Retinal pigment epithelial cell (primary cell): ENCODE measurements around the gene FSIP2.

ENCODE experiments used
- DNase-seq: peaks from one replicate; pipeline ENCODE4 v3.0.0-alpha.2; 2010; ENCODE audit warnings: low read depth
- H3K4me3 ChIP-seq: 2 replicates; pipeline ENCODE4 v1.5.1; 2011; ENCODE audit warnings: mild to moderate bottlenecking, low read length, control low read depth, moderate library complexity
- TF ChIP-seq, protein P1 (sequence below): conservative IDR thresholded peaks from 2 replicates; pipeline ENCODE4 v1.5.1; 2011; ENCODE audit warnings: low read depth, low read length, control low read depth, inconsistent platforms

The FSIP2 gene

DNA sequence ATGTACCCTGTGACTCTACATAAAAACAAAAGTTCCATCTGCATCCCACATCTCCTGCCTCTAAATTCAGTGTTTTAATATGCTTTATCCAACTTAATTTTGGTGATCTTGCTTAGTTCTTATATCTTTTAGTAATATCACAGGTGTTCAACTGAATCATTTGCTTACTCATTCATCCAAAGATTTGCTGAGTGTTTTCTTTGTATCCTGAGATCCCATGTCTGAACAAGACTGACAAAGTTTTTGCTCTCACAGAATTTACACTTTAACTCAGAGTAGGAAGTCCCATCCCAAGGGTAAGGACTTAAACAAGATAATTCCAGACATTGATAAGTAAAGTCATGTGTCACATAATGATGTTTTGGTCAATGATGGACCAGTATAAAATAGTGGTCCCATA lies 87.0 kb downstream of the FSIP2 start:
- TF ChIP-seq, protein P1, sequence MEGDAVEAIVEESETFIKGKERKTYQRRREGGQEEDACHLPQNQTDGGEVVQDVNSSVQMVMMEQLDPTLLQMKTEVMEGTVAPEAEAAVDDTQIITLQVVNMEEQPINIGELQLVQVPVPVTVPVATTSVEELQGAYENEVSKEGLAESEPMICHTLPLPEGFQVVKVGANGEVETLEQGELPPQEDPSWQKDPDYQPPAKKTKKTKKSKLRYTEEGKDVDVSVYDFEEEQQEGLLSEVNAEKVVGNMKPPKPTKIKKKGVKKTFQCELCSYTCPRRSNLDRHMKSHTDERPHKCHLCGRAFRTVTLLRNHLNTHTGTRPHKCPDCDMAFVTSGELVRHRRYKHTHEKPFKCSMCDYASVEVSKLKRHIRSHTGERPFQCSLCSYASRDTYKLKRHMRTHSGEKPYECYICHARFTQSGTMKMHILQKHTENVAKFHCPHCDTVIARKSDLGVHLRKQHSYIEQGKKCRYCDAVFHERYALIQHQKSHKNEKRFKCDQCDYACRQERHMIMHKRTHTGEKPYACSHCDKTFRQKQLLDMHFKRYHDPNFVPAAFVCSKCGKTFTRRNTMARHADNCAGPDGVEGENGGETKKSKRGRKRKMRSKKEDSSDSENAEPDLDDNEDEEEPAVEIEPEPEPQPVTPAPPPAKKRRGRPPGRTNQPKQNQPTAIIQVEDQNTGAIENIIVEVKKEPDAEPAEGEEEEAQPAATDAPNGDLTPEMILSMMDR = no peak
- no peak overlapping the region for H3K4me3 ChIP-seq
- no peak for DNase-seq

DNA sequence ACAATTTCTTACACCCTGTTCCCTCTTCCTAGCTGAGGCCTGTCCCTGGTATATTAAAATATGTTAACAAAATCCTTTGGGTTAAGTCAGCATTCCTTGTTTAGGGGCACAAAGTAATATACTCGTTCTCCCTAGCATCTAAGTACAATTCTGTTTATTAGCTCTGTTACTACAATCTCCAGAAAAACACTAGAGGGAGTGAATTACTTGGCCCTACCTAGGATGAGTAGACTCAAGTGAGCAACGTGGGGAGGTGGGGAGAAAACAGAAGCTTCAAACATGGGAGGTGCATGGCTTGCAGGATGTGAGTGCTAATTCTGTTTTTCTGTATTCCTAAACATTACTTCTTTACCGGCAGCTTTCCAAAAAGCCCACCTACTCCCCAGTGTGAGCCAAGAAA lies 89.7 kb downstream of the FSIP2 start:
- no peak for DNase-seq
- no peak overlapping the region for H3K4me3 ChIP-seq
- TF ChIP-seq, protein P1 = no peak

DNA sequence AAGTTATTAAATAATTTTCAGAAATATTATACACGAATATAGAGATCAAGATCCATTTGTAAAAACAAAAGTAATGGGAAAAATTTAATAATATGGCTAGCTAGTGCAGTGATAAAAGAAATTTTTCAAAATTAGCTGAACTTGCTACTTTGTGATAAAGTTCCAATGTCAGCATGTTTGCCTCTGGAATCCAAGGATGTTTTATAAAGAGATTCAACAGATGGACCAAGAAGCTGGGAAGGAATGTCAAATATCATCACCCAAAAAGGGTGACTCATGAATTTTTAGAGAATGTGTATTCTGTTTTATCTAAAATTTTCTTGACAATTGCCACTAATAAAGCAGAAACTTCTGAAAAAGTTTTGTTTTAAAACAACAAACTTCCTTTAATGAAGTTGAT lies 95.3 kb downstream of the FSIP2 start:
- no peak for DNase-seq
- TF ChIP-seq, protein P1 = no peak
- no peak overlapping the region for H3K4me3 ChIP-seq

GRCh38 chr2:185835974-185836373 lies 97.4 kb downstream of the FSIP2 start:
- no peak for DNase-seq
- no peak overlapping the region for H3K4me3 ChIP-seq
- TF ChIP-seq, protein P1 = no peak

- no peak for DNase-seq
- TF ChIP-seq, protein P1 = no peak
- no peak overlapping the region for H3K4me3 ChIP-seq
Measured at GRCh38 chr2:185854885-185855284, 116.3 kb downstream of the FSIP2 start.

DNA sequence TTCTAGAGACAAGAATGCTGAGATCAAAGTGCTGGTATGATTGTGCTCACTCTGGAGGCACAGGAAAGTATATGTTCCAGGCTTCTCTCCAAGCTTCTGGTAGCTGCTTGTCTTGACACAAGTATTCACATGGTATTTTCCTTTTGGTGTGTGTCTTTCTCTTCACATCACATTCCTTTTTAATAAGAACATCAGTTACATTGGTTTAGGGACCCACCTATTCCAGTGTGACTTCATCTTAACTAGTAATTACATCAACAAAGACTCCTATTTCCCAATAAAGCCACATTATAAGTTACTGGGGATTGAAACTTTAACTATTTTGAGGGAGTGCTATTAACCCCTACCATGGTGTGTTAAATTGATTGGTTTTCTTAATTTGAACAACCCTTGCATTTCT lies 119.1 kb downstream of the FSIP2 start:
- DNase-seq = no peak
- TF ChIP-seq, protein P1 = no peak
- H3K4me3 ChIP-seq = no peak overlapping the region

GRCh38 chr2:185859506-185859905 lies 120.9 kb downstream of the FSIP2 start:
- H3K4me3 ChIP-seq = no peak overlapping the region
- TF ChIP-seq, protein P1 = no peak
- no peak for DNase-seq
